Smooth muscle cell (in vitro differentiated cells): ENCODE data around the gene WDR45. TPM values are rescaled to one million over a fixed set of nuclear protein-coding genes. Genes with fewer than 3 reads are reported as not detected.

Experiments
- DNase-seq: peaks from one replicate; lab custom pipeline; 2025; ENCODE audit not compliant: unreplicated experiment; lab: John Stamatoyannopoulos, UW
- H2AFZ ChIP-seq: fragments of 200-600 bp; sonication (generic); 2 replicates; pipeline ENCODE4 v1.6.0; 2016; ENCODE audit warnings: antibody characterized with exemption, low read depth, mild to moderate bottlenecking
- H3F3A ChIP-seq: fragments of 200-600 bp; sonication (generic); 2 replicates; pipeline ENCODE4 v1.6.0; 2017; ENCODE audit warnings: antibody characterized with exemption, low read depth
- H3K27ac ChIP-seq: fragments of 200-600 bp; sonication (generic); 2 replicates; pipeline ENCODE4 v1.5.1; 2016; ENCODE audit warnings: low read depth, mild to moderate bottlenecking
- H3K27me3 ChIP-seq: fragments of 200-600 bp; sonication (generic); 2 replicates; pipeline ENCODE4 v1.6.1; 2016; ENCODE audit warnings: low read depth, mild to moderate bottlenecking
- H3K36me3 ChIP-seq: fragments of 200-600 bp; sonication (generic); 2 replicates; pipeline ENCODE4 v1.5.1; 2016; ENCODE audit warnings: low read depth
- H3K4me1 ChIP-seq: fragments of 200-600 bp; sonication (generic); 2 replicates; pipeline ENCODE4 v1.5.1; 2016; ENCODE audit warnings: low read depth
- H3K4me2 ChIP-seq: fragments of 200-600 bp; sonication (generic); 2 replicates; pipeline ENCODE4 v1.6.0; 2016; ENCODE audit warnings: mild to moderate bottlenecking
- H3K4me3 ChIP-seq: fragments of 200-600 bp; sonication (generic); 2 replicates; pipeline ENCODE4 v1.5.1; 2016; ENCODE audit warnings: mild to moderate bottlenecking
- H3K79me2 ChIP-seq: fragments of 200-600 bp; sonication (generic); 2 replicates; pipeline ENCODE4 v1.6.0; 2016; ENCODE audit warnings: low read depth, mild to moderate bottlenecking
- H3K9ac ChIP-seq: fragments of 200-600 bp; sonication (generic); 2 replicates; pipeline ENCODE4 v1.6.0; 2016; ENCODE audit warnings: low read depth
- H3K9me3 ChIP-seq: fragments of 200-600 bp; sonication (generic); replicated peaks from 2 replicates; pipeline ENCODE4 v1.5.1; 2016; ENCODE audit warnings: low read depth
- H4K20me1 ChIP-seq: fragments of 200-600 bp; sonication (generic); 2 replicates; pipeline ENCODE4 v1.6.0; 2016; ENCODE audit warnings: low read depth
- CTCF ChIP-seq: fragments of 200-600 bp; sonication (generic); IDR thresholded peaks from 2 replicates; pipeline ENCODE4 v1.5.1; 2017; ENCODE audit warnings: borderline replicate concordance, mild to moderate bottlenecking, antibody characterized with exemption; ENCODE audit not compliant: insufficient read depth, poor library complexity, severe bottlenecking
- WGBS: methylation state at CpG from one replicate; pipeline ENCODE4 v1.1.7; 2016; ENCODE audit warnings: low lambda C conversion rate; 5-methylcytosine and 5-hydroxymethylcytosine counted together
- polyA plus RNA-seq: library from polyadenylated mRNA; unstranded; fragments of >200 nt; fragmentation: Nextera tagmentation; extraction: Ambion mirVana; gene quantifications from 2 replicates; pipeline ENCODE4 v1.2.1, GENCODE V29; 2016
- total RNA-seq: library from RNA; depleted of rRNA; stranded (reverse); fragments of >200 nt; gene quantifications from 2 replicates; pipeline ENCODE4 v1.2.3, GENCODE V29; 2014

The WDR45 gene
- total and polyA plus RNA-seq, 2 experiments from 2014 or later: 31.4 to 38.9 TPM

- no peaks in the 10 kb centered on the region for H3K36me3 ChIP-seq
- peak overlapping the region; percentile 98 for H3K9ac ChIP-seq
- TF ChIP-seq CTCF: no peak
- WGBS: 31% methylated on average over 9 of the region's 9 CpGs
- peaks cover 9% of the 10 kb centered on the region for H3F3A ChIP-seq
- no peaks in the 10 kb centered on the region for H4K20me1 ChIP-seq
- H2AFZ ChIP-seq: no peak overlapping the region
- peaks cover 31% of the 10 kb centered on the region for H3K79me2 ChIP-seq
- peak overlapping the region; percentile 98 for H3K27ac ChIP-seq
- H3K4me1 ChIP-seq: peaks cover 15% of the 10 kb centered on the region
- no peaks in the 10 kb centered on the region for H3K27me3 ChIP-seq
- peak overlapping the region; percentile 88 for H3K4me2 ChIP-seq
- H3K9me3 ChIP-seq: no peaks in the 10 kb centered on the region
- peak; percentile 58 for DNase-seq
- peak overlapping the region; percentile 68 for H3K4me3 ChIP-seq
Measured at GRCh38 chrX:49039598-49040375, 39.9 kb downstream of the WDR45 start.

GRCh38 chrX:49037883-49038475, 41.7 kb downstream of the WDR45 start:
- DNase-seq: no peak
- H3K9ac ChIP-seq: no peak overlapping the region
- H3K36me3 ChIP-seq: no peaks in the 10 kb centered on the region
- H4K20me1 ChIP-seq: no peaks in the 10 kb centered on the region
- H3F3A ChIP-seq: peaks cover 9% of the 10 kb centered on the region
- H3K27me3 ChIP-seq: no peaks in the 10 kb centered on the region
- H3K4me2 ChIP-seq: no peak overlapping the region
- H2AFZ ChIP-seq: no peak overlapping the region
- 88% methylated on average over 15 of the region's 15 CpGs for WGBS
- H3K9me3 ChIP-seq: no peaks in the 10 kb centered on the region
- H3K79me2 ChIP-seq: peaks cover 30% of the 10 kb centered on the region
- TF ChIP-seq CTCF: no peak
- H3K4me1 ChIP-seq: peaks cover 15% of the 10 kb centered on the region
- no peak overlapping the region for H3K4me3 ChIP-seq
- H3K27ac ChIP-seq: peak overlapping the region; percentile 98

GRCh38 chrX:49030283-49030682, 49.4 kb downstream of the WDR45 start:
- H3K4me3 ChIP-seq: no peak overlapping the region
- no peaks in the 10 kb centered on the region for H3K9me3 ChIP-seq
- no peaks in the 10 kb centered on the region for H3K79me2 ChIP-seq
- no peak overlapping the region for H2AFZ ChIP-seq
- H3F3A ChIP-seq: no peaks in the 10 kb centered on the region
- H3K36me3 ChIP-seq: no peaks in the 10 kb centered on the region
- H3K4me1 ChIP-seq: no peaks in the 10 kb centered on the region
- 92% methylated on average over 6 of the region's 6 CpGs for WGBS
- H4K20me1 ChIP-seq: no peaks in the 10 kb centered on the region
- DNase-seq: no peak
- H3K27ac ChIP-seq: no peak overlapping the region
- no peak for TF ChIP-seq CTCF
- H3K27me3 ChIP-seq: no peaks in the 10 kb centered on the region
- no peak overlapping the region for H3K4me2 ChIP-seq
- no peak overlapping the region for H3K9ac ChIP-seq
